SK-N-SH (cell line): ENCODE measurements around the gene EXOC4. TPM values are rescaled to one million over a fixed set of nuclear protein-coding genes. Genes with fewer than 3 reads are reported as not detected.

Source experiments
- CTCF ChIA-PET: fragments of 300-600, 350-600 bp; formaldehyde crosslinking; extraction: SDS; loops from one replicate; lab custom pipeline; 2021; lab: Yijun Ruan, JAX
- POLR2A ChIA-PET: fragments of 350-600 bp; sonication (Branson Sonifier 250); formaldehyde crosslinking; extraction: SDS; loops from one replicate; lab custom pipeline; 2020; ENCODE audit warnings: antibody characterized with exemption, inconsistent platforms; lab: Yijun Ruan, JAX
- DNase-seq: peaks from one replicate; pipeline ENCODE4 v3.0.0; 2012
- H2AFZ ChIP-seq: fragments of 200-600 bp; sonication (generic); 2 replicates; pipeline ENCODE4 v1.8.1; 2016; ENCODE audit warnings: antibody characterized with exemption, mild to moderate bottlenecking, low read depth
- H3F3A ChIP-seq: fragments of 200-600 bp; sonication (generic); replicated peaks from 2 replicates; pipeline ENCODE3; 2016; ENCODE audit warnings: antibody characterized with exemption, mild to moderate bottlenecking; ENCODE audit not compliant: insufficient read depth
- H3K27ac ChIP-seq, 2 experiments: fragments of 200-500 bp in 1 of 2; fragments of 200-600 bp in 1 of 2; sonication (Bioruptor generic) in 1 of 2; sonication (generic), shearing (Covaris generic) in 1 of 2; 2 replicates each; pipeline versions ENCODE4 v1.5.1 to v1.6.1; 2014 to 2016; ENCODE audit warnings: low read depth in 2 of 2, inconsistent platforms in 1 of 2, low read length in 1 of 2, mild to moderate bottlenecking in 1 of 2, mixed read lengths in 1 of 2
- H3K27me3 ChIP-seq: fragments of 200-600 bp; sonication (generic), shearing (Covaris generic); 2 replicates; pipeline ENCODE4 v1.6.1; 2016; ENCODE audit warnings: mixed run types; ENCODE audit not compliant: insufficient read depth
- H3K36me3 ChIP-seq, 2 experiments: fragments of 200-500 bp in 1 of 2; fragments of 200-600 bp in 1 of 2; sonication (Bioruptor generic) in 1 of 2; sonication (generic) in 1 of 2; replicated peaks in 1 of 2; 2 replicates each; pipeline versions ENCODE3 to v1.5.1; 2014 to 2016; ENCODE audit warnings: low read length in 1 of 2, mild to moderate bottlenecking in 1 of 2; ENCODE audit not compliant: insufficient read depth in 2 of 2, control insufficient read depth in 1 of 2
- H3K4me1 ChIP-seq, 2 experiments: fragments of 200-500 bp in 1 of 2; fragments of 200-600 bp in 1 of 2; sonication (Bioruptor generic) in 1 of 2; sonication (generic), shearing (Covaris generic) in 1 of 2; 2 replicates each; pipeline versions ENCODE4 v1.5.1 to v1.6.1; 2014 to 2016; ENCODE audit warnings: low read depth in 1 of 2, low read length in 1 of 2, mixed run types in 1 of 2; ENCODE audit not compliant: insufficient read depth in 2 of 2, control insufficient read depth in 1 of 2
- H3K4me2 ChIP-seq: fragments of 200-600 bp; sonication (generic), shearing (Covaris generic); 2 replicates; pipeline ENCODE4 v1.6.1; 2017; ENCODE audit warnings: mixed run types
- H3K4me3 ChIP-seq, 2 experiments: fragments of 200-500 bp in 1 of 2; fragments of 200-600 bp in 1 of 2; sonication (Bioruptor generic) in 1 of 2; sonication (generic), shearing (Covaris generic) in 1 of 2; 2 replicates each; pipeline versions ENCODE4 v1.5.1 to v1.8.1; 2014 to 2016; ENCODE audit warnings: low read depth in 2 of 2, inconsistent platforms in 1 of 2, low read length in 1 of 2, mild to moderate bottlenecking in 1 of 2, mixed read lengths in 1 of 2, moderate library complexity in 1 of 2
- H3K79me2 ChIP-seq: fragments of 200-600 bp; sonication (generic); 2 replicates; pipeline ENCODE4 v1.8.1; 2017; ENCODE audit warnings: mild to moderate bottlenecking; ENCODE audit not compliant: insufficient read depth
- H3K9ac ChIP-seq: fragments of 200-600 bp; sonication (generic); 2 replicates; pipeline ENCODE4 v1.6.1; 2017; ENCODE audit warnings: mixed run types
- H3K9me2 ChIP-seq: fragments of 200-600 bp; sonication (generic); 2 replicates; pipeline ENCODE4 v1.6.1; 2017; ENCODE audit warnings: mixed run types
- H3K9me3 ChIP-seq: fragments of 200-600 bp; sonication (generic); 2 replicates; pipeline ENCODE4 v1.6.1; 2017; ENCODE audit warnings: mixed run types, mild to moderate bottlenecking, moderate library complexity
- H4K20me1 ChIP-seq: fragments of 200-600 bp; sonication (generic); 2 replicates; pipeline ENCODE4 v1.6.1; 2017; ENCODE audit warnings: mild to moderate bottlenecking, mixed run types; ENCODE audit not compliant: insufficient read depth
- CHD2 ChIP-seq: fragments of 150-350 bp; IDR thresholded peaks from 2 replicates; pipeline ENCODE4 v1.6.1; 2018; ENCODE audit warnings: low read length; ENCODE audit not compliant: partially characterized antibody
- FOSL2 ChIP-seq: IDR thresholded peaks from 2 replicates; pipeline ENCODE4 v1.4.0; 2012; ENCODE audit warnings: low read depth, mild to moderate bottlenecking, moderate library complexity, borderline replicate concordance
- FOXM1 ChIP-seq: IDR thresholded peaks from 2 replicates; pipeline ENCODE4 v1.4.0; 2012; ENCODE audit warnings: low read depth, mild to moderate bottlenecking
- GABPA ChIP-seq: IDR thresholded peaks from 2 replicates; pipeline ENCODE4 v1.4.0; 2012; ENCODE audit warnings: low read depth, mild to moderate bottlenecking
- MEF2A ChIP-seq: IDR thresholded peaks from 2 replicates; pipeline ENCODE4 v1.4.0; 2012; ENCODE audit warnings: low read depth, borderline replicate concordance
- MXI1 ChIP-seq: IDR thresholded peaks from 2 replicates; pipeline ENCODE4 v1.6.1; 2012; ENCODE audit warnings: mild to moderate bottlenecking, low read depth, low read length, improper control_type of control experiment
- NRF1 ChIP-seq: IDR thresholded peaks from 2 replicates; pipeline ENCODE4 v1.6.1; 2012; ENCODE audit warnings: low read depth, mild to moderate bottlenecking, low read length
- RCOR1 ChIP-seq: fragments of 150-350 bp; IDR thresholded peaks from 2 replicates; pipeline ENCODE4 v1.6.1; 2017; ENCODE audit warnings: antibody characterized with exemption, low read length
- RFX5 ChIP-seq: IDR thresholded peaks from 2 replicates; pipeline ENCODE4 v1.6.1; 2012; ENCODE audit warnings: mild to moderate bottlenecking, improper control_type of control experiment, low read length
- SIN3A ChIP-seq: IDR thresholded peaks from 2 replicates; pipeline ENCODE4 v1.6.1; 2012; ENCODE audit warnings: low read depth, mild to moderate bottlenecking, low read length, moderate library complexity, borderline replicate concordance
- TAF1 ChIP-seq: IDR thresholded peaks from 2 replicates; pipeline ENCODE4 v1.6.1; 2012; ENCODE audit warnings: low read depth, mild to moderate bottlenecking, low read length, moderate library complexity, borderline replicate concordance
- TCF12 ChIP-seq: IDR thresholded peaks from 2 replicates; pipeline ENCODE4 v1.4.0; 2012
- WGBS: methylation state at CpG from one replicate; pipeline ENCODE4 v1.1.6; 2017; ENCODE audit warnings: low lambda C conversion rate; 5-methylcytosine and 5-hydroxymethylcytosine counted together
- polyA plus RNA-seq, 3 experiments: library from polyadenylated mRNA; depleted of rRNA; stranded (reverse); fragments of >200 nt; gene quantifications; 2 replicates each; pipeline ENCODE4 v1.2.3, GENCODE V29; 2012
- TF ChIP-seq, protein P1 (sequence below): fragments of 150-350 bp; IDR thresholded peaks from 2 replicates; pipeline ENCODE4 v1.6.1; 2016; ENCODE audit warnings: mild to moderate bottlenecking, low read depth, low read length
- TF ChIP-seq, protein P2 (sequence below): IDR thresholded peaks from 2 replicates; pipeline ENCODE4 v1.4.0; 2012; ENCODE audit warnings: low read depth, borderline replicate concordance
- TF ChIP-seq, protein P3 (sequence below): IDR thresholded peaks from 2 replicates; pipeline ENCODE4; 2012
- TF ChIP-seq, protein P4 (sequence below): IDR thresholded peaks from 2 replicates; pipeline ENCODE4 v1.4.0; 2012; ENCODE audit warnings: low read depth
- TF ChIP-seq, protein P5 (sequence below): fragments of 200-600 bp; sonication (generic); IDR thresholded peaks from 2 replicates; pipeline ENCODE4 v1.6.1; 2017; ENCODE audit warnings: antibody characterized with exemption, mild to moderate bottlenecking, moderate library complexity
- TF ChIP-seq, protein P6 (sequence below): IDR thresholded peaks from 2 replicates; pipeline ENCODE4 v1.6.1; 2012; ENCODE audit warnings: mild to moderate bottlenecking, low read depth, low read length, moderate library complexity

EXOC4 gene
- polyA plus RNA-seq, 1 of the 3 experiments (the other 2 are of a cell fraction) = 37.3 TPM

DNA sequence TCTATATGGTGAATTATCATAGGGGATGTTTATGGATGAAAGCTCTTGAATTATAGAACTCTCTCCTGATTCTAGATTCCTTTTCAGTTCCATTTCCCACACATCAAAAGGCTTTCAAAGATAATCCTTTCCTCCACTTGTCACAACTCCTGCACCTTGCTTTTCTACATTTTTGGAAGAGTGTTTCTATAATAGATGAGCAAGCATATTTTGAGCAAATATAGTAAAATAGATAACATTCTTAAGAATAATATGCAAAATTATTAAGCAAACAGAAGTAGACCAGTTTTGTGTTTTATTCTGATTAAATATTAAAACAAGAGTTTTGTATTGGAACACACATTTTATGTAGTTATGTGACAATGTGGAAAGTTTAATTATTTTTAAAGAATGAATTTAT lies 340.7 kb downstream of the EXOC4 start:
- no peaks in the 10 kb centered on the region for H3K9me2 ChIP-seq
- no peak overlapping the region for H3K27ac ChIP-seq
- no peaks in the 10 kb centered on the region for H3K9me3 ChIP-seq
- no peaks in the 10 kb centered on the region for H3K79me2 ChIP-seq
- no peaks in the 10 kb centered on the region for H4K20me1 ChIP-seq
- TF ChIP-seq, protein P1, sequence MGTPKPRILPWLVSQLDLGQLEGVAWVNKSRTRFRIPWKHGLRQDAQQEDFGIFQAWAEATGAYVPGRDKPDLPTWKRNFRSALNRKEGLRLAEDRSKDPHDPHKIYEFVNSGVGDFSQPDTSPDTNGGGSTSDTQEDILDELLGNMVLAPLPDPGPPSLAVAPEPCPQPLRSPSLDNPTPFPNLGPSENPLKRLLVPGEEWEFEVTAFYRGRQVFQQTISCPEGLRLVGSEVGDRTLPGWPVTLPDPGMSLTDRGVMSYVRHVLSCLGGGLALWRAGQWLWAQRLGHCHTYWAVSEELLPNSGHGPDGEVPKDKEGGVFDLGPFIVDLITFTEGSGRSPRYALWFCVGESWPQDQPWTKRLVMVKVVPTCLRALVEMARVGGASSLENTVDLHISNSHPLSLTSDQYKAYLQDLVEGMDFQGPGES = no peak
- no peak for TF ChIP-seq SIN3A
- TF ChIP-seq, protein P2, sequence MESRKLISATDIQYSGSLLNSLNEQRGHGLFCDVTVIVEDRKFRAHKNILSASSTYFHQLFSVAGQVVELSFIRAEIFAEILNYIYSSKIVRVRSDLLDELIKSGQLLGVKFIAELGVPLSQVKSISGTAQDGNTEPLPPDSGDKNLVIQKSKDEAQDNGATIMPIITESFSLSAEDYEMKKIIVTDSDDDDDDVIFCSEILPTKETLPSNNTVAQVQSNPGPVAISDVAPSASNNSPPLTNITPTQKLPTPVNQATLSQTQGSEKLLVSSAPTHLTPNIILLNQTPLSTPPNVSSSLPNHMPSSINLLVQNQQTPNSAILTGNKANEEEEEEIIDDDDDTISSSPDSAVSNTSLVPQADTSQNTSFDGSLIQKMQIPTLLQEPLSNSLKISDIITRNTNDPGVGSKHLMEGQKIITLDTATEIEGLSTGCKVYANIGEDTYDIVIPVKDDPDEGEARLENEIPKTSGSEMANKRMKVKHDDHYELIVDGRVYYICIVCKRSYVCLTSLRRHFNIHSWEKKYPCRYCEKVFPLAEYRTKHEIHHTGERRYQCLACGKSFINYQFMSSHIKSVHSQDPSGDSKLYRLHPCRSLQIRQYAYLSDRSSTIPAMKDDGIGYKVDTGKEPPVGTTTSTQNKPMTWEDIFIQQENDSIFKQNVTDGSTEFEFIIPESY = no peak
- TF ChIP-seq RFX5 = no peak
- no peak for TF ChIP-seq CHD2
- TF ChIP-seq RCOR1 = no peak
- TF ChIP-seq TCF12 = no peak
- TF ChIP-seq FOSL2 = no peak
- TF ChIP-seq NRF1 = no peak
- TF ChIP-seq FOXM1 = no peak
- H2AFZ ChIP-seq = no peak overlapping the region
- H3K4me2 ChIP-seq = no peak overlapping the region
- DNase-seq = no peak
- H3K9ac ChIP-seq = no peak overlapping the region
- H3K36me3 ChIP-seq = no peaks in the 10 kb centered on the region
- POLR2A ChIA-PET = no interaction called here
- no peaks in the 10 kb centered on the region for H3K4me1 ChIP-seq
- CTCF ChIA-PET = interaction anchor here (0.7 to 1.1 kb wide), 3 partner anchors 22 to 78 kb away, joined by 3 read pairs; no protein-coding TSS in a partner anchor
- no peaks in the 10 kb centered on the region for H3K27me3 ChIP-seq
- H3K4me3 ChIP-seq = no peak overlapping the region
- no peaks in the 10 kb centered on the region for H3F3A ChIP-seq

DNA sequence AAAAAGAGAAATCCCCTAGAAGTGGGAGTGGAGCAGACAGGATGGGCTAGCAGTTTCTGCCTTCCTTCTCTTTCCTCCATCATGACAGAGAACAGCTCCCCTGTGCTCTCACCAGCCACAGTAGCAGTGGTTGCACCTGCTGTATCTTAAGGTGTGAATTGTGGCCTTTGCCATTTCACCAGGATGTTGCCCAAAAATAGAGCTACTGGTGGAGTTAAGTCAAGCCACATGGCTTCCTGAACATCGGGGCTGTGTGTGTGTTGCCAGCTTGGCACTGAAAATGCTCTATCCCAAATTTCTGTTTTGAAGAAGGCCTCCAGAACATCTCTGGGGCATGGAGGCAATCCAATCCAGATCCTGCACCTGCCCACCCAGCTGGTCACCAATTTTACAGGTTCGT lies 348.7 kb downstream of the EXOC4 start:
- TF ChIP-seq TCF12 = no peak
- no peak for TF ChIP-seq RCOR1
- TF ChIP-seq TAF1 = no peak
- TF ChIP-seq, protein P3, sequence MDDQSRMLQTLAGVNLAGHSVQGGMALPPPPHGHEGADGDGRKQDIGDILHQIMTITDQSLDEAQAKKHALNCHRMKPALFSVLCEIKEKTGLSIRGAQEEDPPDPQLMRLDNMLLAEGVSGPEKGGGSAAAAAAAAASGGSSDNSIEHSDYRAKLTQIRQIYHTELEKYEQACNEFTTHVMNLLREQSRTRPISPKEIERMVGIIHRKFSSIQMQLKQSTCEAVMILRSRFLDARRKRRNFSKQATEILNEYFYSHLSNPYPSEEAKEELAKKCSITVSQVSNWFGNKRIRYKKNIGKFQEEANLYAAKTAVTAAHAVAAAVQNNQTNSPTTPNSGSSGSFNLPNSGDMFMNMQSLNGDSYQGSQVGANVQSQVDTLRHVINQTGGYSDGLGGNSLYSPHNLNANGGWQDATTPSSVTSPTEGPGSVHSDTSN = no peak
- TF ChIP-seq, protein P4, sequence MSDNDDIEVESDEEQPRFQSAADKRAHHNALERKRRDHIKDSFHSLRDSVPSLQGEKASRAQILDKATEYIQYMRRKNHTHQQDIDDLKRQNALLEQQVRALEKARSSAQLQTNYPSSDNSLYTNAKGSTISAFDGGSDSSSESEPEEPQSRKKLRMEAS = no peak
- TF ChIP-seq, protein P5, sequence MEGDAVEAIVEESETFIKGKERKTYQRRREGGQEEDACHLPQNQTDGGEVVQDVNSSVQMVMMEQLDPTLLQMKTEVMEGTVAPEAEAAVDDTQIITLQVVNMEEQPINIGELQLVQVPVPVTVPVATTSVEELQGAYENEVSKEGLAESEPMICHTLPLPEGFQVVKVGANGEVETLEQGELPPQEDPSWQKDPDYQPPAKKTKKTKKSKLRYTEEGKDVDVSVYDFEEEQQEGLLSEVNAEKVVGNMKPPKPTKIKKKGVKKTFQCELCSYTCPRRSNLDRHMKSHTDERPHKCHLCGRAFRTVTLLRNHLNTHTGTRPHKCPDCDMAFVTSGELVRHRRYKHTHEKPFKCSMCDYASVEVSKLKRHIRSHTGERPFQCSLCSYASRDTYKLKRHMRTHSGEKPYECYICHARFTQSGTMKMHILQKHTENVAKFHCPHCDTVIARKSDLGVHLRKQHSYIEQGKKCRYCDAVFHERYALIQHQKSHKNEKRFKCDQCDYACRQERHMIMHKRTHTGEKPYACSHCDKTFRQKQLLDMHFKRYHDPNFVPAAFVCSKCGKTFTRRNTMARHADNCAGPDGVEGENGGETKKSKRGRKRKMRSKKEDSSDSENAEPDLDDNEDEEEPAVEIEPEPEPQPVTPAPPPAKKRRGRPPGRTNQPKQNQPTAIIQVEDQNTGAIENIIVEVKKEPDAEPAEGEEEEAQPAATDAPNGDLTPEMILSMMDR = no peak
- TF ChIP-seq NRF1 = no peak
- TF ChIP-seq, protein P6, sequence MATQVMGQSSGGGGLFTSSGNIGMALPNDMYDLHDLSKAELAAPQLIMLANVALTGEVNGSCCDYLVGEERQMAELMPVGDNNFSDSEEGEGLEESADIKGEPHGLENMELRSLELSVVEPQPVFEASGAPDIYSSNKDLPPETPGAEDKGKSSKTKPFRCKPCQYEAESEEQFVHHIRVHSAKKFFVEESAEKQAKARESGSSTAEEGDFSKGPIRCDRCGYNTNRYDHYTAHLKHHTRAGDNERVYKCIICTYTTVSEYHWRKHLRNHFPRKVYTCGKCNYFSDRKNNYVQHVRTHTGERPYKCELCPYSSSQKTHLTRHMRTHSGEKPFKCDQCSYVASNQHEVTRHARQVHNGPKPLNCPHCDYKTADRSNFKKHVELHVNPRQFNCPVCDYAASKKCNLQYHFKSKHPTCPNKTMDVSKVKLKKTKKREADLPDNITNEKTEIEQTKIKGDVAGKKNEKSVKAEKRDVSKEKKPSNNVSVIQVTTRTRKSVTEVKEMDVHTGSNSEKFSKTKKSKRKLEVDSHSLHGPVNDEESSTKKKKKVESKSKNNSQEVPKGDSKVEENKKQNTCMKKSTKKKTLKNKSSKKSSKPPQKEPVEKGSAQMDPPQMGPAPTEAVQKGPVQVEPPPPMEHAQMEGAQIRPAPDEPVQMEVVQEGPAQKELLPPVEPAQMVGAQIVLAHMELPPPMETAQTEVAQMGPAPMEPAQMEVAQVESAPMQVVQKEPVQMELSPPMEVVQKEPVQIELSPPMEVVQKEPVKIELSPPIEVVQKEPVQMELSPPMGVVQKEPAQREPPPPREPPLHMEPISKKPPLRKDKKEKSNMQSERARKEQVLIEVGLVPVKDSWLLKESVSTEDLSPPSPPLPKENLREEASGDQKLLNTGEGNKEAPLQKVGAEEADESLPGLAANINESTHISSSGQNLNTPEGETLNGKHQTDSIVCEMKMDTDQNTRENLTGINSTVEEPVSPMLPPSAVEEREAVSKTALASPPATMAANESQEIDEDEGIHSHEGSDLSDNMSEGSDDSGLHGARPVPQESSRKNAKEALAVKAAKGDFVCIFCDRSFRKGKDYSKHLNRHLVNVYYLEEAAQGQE = no peak
- TF ChIP-seq MXI1 = no peak
- TF ChIP-seq RFX5 = no peak
- TF ChIP-seq MEF2A = no peak
- TF ChIP-seq GABPA = no peak
- TF ChIP-seq, all 33 proteins: peak for 0
- no peaks in the 10 kb centered on the region for H3K9me3 ChIP-seq
- H3K4me3 ChIP-seq = no peak overlapping the region
- DNase-seq = no peak
- no peak overlapping the region for H3K4me2 ChIP-seq
- H3K27ac ChIP-seq = peak overlapping the region in 1 of 2 experiments; percentile 17; a peak in 1 of 4 replicates
- no peaks in the 10 kb centered on the region for H3K79me2 ChIP-seq
- H3K9me2 ChIP-seq = no peaks in the 10 kb centered on the region
- H3K9ac ChIP-seq = no peak overlapping the region
- no peaks in the 10 kb centered on the region for H3K27me3 ChIP-seq
- H2AFZ ChIP-seq = no peak overlapping the region
- no peaks in the 10 kb centered on the region for H4K20me1 ChIP-seq
- POLR2A ChIA-PET = no interaction called here
- H3K36me3 ChIP-seq = no peaks in the 10 kb centered on the region
- H3K4me1 ChIP-seq = peaks cover 0 to 5% of the 10 kb centered on the region in 2 experiments; a peak in 2 of 4 replicates
- no peaks in the 10 kb centered on the region for H3F3A ChIP-seq
- 78% methylated on average over 2 of the region's 2 CpGs for WGBS
- CTCF ChIA-PET = interaction anchor here (1.2 kb wide), 1 partner anchor 46 kb away, joined by 4 read pairs; no protein-coding TSS in a partner anchor
